Renal cortex interstitium (tissue), 11 donors: ENCODE data around the gene CREB5. TPM values are rescaled to one million over a fixed set of nuclear protein-coding genes. Genes with fewer than 3 reads are reported as not detected.
"Not testable (repeated sequence)": the region's sequence is repeated elsewhere in the genome, so short reads cannot be mapped to it uniquely, and the experiment has no call there.

Experiments
- DNase-seq, 11 donors: peaks; one replicate each; pipeline ENCODE4 v3.0.0-alpha.2; 2013; ENCODE audit warnings: low read depth in 9 of 11, low spot score in 4 of 11; ENCODE audit errors: extremely low read depth in 1 of 11
- polyA plus RNA-seq, 3 donors: library from polyadenylated mRNA; unstranded; fragments of 120-200 nt; gene quantifications; one replicate each; pipeline ENCODE4 v1.2.1, GENCODE V29; 2013; ENCODE audit not compliant: insufficient read length in 3 of 3

Gene CREB5
- polyA plus RNA-seq, 3 donors = 10.3 to 15.8 (median 11.9) TPM

DNA sequence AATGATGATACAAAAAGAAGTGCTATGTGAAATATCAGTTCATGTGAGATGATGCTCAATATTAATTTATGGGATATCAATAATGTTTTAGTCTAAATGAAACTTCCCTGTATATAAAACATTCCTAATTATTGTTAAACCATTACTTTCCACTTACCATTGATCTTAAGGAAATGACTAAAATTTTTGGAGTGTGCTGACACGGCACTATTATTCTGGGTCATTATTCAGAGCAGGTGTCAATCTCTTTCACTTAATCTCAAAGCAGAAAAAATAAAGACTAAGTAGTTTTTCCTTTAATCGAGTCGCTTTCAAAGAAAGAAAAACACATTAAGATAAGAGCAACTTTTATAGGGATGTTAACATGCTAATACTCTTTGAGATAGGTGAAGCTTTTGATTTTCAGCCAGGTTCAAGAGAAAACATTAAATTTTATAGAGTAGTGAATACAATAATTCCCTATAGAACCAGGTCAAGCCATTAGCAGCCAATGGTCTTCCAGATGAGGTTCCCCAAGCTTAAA, 11.4 kb upstream of the CREB5 start:
- DNase-seq = no peak

DNA sequence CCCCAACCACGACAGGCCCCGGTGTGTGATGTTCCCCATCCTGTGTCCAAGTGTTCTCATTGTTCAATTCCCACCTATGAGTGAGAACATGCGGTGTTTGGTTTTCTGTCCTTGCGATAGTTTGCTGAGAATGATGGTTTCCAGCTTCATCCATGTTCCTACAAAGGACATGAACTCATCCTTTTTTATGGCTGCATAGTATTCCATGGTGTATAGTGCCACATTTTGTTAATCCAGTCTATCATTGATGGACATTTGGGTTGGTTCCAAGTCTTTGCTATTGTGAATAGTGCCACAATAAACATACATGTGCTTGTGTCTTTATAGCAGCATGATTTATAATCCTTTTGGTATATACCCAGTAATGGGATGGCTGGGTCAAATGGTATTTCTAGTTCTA, 10.8 kb upstream of the CREB5 start:
- not testable (repeated sequence) for DNase-seq

DNA sequence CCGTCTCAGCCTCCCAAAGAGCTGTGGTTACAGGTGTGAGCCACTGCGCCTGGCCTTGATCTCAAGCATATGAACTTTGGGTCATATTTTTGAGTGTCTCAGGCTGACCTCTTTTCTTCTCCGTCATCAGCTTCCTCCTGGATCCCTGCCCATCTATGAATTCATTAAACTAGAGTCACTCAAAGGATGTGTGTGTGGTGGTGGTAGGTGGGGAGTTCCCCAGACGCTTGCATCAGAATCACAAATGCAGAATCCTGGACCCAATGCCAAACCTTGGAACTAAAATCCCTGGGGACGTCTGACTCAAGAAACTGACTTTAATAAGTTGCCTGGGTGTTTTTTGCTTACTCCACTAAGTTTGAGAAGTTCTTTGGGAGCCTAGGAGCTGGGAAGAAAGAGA, 6.7 kb upstream of the CREB5 start:
- DNase-seq = no peak

DNA sequence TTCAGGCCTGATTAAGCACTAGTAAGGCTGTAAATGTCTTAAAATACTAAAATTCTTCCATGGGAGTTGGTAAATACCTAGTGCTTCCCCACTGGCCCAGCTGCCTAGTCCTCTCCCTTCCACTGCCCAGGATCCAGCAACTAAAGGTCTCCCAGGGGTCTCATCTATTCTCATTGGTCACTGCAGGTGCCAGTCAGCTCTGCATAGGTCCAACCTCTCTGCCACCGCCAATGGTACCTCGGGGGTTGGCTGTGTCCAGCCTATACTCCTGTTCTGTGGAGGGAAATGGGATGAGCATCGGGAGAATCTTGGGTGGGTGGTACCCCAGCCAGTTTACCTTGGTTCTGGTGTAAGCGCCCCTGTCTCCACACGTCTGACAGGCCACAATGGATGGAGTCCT, 6.1 kb upstream of the CREB5 start:
- DNase-seq = no peak

DNA sequence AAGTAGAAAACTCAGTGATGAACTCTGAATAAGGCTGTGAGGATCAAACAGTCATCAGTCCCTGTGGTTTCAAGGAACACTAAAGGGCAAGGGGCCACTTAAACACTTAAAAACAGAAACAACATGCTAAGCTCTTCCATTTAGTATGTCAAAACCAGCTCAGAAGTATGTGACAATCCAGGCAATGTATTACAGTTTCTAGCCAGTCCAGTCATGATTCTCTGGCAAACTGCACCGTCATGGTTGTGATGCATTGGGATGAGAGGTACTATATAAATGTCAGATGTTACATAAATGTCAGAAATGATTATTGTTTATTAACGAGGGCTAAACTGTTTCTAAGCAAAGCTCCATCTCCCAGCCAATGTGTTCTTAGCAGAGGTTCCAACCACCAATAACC, 4.7 kb upstream of the CREB5 start:
- DNase-seq = no peak

DNA sequence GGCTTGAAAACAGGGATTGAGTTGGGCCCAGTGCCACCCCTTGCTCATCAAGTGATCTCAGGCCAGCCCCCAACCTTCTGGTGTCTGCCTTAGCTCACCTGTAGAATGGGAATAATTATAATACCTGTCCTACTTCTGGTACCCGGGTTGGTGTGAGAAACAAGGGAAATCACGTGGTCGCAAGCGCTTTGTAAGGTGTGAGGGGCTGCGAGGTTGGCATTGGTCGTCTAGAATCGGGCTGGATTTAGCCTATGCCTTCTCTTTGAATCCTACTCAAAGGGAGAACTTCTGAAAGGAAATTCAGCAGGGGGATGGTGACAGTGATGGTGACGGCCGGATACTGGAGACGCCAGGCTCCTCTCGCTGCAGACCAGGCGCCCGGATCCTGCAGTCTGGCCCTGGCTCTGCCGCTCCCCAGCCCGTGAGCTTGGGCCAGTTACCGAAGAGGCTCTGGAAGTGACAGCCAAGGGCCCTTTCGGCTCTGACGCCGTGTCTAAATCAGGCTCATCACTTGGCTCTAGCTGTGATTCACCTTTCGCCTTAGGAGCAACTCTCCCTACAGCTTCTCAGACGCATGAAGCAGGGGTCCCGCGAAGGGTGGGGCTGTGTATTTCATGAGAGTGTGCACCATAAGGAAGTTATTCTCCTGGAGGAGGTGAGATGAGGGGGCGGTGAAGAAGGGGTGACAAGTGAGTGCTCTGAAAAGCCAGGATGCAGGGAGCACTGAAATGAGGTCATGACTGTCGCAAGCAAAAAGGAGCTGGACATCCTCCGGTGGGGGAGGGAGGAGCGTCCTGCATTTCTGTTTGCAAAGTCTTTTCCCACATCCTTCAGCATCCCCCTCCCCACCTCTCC, 4.0 kb upstream of the CREB5 start:
- peak in 4 of 11 donors; percentile 24 to 44 (median 35) for DNase-seq

DNA sequence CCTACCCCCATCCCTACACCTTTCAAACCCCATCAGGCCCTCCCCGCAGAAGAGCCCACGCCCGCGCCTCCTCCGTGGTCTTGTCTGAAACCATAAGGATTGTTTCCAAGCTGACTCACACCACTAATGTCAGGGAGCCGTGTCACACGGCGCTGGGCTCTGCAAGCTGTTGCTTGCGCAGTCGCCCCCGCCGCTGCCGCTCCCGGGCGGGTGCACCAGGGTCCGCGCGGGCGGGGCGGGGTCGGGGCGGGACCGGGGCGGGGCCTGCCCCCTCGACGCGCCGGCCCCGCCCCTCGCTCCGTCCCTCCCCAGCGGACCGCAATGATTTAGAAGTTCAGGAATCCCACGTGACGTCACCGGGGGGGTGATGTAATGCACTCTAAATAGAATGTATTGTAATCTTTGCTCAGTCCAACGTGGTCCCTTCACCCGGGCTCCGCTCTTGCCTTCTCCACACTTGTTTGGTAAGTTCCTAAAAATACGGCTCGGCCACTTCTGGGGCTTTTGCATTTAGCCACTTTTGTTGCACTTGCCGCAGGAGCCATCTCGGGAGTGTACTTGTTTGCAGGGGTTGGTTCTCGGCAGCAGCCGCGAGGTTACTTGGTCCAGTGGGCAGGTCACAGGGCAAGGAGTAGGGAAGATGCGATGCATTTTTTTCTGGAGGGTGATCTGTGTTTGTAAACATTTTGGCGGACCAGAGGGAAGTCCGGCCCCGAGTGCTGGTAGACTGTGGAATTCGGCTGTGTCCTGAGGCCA, 3.2 kb upstream of the CREB5 start:
- peak in 9 of 11 donors; percentile 81 to 93 (median 89) for DNase-seq

DNA sequence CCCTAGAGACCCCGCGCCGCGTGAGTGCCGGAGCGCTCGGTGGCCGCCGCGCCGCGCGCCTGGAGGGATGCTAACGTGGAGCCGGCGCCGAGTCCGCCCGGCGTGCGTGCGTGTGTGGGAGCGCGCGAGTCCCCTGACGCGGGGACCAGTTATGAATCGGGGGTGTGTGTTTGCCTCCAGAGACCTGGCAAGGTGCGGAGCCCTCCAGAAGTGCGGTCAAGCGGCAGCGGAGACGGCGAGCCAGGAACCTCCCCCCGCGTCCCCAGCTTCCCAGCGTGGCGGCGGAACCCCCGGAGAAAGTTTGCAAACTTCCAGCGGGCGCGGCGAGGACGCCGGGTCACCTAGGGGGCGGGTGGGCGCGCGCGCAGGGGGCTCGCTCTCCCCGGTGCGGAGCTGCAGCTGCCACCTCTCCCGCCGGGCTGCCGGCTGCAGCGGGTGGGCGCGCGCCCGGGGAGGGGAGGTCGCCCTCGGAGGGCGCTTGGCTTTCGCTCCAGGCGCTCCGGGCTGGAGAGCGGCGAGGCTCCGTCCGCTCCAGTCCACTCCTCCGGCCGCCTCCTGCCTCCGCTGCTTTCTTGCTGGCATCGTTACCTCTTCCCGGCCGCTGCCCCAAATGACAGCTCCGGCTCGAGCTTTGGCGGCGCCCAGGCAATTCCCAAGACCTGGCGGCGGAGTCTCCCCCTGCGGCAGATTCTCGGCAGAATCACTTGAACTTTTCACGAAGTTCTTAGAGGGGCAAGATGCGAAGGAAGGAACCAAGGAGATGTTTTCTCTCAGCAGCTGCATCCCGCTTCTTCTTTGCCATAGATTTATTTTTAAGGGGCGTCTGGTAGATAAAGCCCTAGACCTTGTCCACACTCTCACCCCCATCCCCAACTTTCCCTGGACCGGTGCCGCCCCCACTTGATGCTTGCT, 2.3 kb upstream of the CREB5 start:
- DNase-seq = peak in 3 of 11 donors; percentile 29 to 47 (median 29)

DNA sequence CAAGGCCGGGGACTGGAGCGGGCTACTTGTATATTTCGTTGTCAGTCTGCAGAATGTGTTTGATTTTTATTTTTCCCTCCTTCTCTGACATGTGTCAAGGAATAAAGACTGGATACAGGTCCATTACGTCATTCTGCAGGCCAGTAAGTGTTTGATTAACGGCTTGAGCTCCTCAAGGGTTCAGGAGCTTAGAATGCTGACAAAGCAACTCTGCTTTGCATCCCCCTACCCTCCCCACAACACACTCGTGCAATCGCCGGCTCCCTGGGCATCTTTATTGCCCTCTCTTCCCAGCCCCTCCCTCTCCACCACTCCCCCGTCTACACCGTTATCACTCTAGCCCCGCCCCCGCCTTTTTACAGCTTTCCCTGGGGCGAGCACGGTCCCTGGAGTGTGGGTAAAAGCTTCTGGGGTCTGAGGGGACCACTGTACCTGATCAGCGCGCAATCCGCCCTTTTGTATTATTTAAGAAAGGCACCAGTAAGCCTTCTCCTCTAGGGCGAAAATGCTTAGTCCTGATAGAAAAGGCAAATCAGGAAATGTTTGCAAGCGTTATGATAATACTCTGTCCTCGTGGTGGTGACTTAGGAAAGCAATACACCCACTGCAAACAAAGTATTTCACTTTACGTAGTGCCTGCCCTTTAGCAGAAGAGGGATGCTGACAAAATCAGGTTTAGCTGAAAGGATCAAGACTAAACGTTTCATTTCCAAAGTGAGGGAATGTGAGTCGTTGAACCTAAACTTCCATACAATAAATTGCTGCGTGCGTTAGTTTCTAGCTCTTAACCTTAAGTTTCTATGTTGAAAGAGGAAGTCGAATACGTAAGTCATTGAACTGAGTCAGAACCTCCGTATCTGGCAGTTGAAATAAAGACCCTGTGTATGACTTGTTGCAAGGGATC, 1.4 kb upstream of the CREB5 start:
- DNase-seq = peak in 4 of 11 donors; percentile 30 to 56 (median 35)

DNA sequence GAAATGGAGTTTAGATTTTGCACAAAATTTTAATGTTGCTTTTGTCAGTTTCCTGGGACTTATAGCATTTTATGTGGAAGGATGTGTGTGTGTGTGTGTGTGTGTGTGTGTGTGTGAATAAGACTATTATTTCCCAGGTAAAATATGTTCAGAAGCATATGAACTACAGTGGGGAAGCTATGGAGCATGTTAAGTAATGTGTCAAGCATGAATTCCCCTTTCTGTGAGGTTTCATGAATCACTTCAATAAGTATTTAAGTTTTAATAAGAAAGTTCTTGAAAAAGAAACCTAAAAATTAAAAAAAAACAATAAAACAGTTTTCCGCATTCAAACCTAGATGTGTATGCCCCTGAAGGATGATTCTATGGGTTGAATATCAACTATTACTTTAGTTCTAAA, 693 bp downstream of the CREB5 start:
- no peak for DNase-seq

DNA sequence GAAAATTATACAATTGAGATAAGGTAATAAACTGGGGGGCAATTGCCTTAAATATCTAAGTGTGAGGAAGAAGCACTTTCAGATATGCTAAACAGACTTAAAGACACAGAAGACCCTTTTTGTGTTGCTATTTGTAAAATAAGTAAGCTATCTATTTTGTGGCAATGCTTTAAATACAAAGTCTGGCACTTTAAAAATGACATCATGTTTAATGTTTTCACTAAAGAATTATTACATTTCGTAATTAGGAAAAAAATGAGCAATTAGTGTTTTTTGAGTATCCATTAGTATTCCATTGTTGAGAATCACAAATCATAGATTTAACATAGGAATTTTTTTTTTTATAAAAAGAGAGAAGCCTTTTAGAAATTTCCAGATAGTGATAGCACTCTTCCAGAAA, 2.1 kb downstream of the CREB5 start:
- DNase-seq = no peak

DNA sequence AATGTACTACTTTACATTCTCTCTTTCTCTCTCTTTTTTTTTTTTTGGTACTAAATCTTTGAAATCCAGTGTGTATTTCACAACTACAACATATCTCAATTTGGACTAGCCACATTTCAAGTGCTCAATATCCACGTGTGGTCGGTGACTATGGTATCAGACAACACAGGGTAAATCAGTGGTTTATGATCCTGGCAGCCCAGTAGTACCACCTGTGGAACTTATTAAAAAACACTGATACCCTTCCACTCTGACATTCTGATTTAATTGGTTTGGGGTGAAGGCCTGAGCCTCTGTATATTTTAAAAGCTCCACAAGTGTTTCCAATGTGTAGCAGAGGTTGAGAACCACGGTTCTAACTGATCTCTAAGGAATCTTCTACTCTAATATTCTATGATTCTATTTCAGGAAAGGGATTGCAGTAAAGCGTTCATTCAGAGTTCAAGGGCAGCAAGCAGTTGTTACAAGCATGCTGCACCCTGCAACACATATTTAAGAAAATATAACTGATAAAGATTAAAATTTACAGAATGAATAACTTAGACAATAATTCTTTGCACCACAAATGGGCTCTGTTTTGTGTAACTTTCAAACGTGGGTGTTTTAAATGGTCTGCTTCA, 5.1 kb downstream of the CREB5 start:
- DNase-seq = no peak

DNA sequence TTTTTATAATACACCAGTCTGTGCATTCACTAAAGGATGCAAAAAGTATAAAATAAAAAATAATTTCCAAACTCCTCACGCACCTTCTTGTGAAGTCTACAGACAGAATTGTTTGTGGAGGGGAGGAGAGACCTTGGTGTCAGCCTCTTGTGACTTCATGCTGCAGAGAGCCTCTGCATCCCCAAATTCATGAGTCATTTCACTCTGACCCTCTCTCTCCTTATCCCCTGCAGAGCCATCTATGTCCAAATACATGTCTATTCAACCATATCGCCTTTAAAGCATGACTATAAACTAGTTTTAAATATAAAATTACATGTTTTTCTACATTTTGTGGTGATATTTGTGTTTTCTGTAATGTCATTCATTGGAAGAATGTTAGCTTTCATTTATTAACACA, 6.0 kb downstream of the CREB5 start:
- no peak for DNase-seq

DNA sequence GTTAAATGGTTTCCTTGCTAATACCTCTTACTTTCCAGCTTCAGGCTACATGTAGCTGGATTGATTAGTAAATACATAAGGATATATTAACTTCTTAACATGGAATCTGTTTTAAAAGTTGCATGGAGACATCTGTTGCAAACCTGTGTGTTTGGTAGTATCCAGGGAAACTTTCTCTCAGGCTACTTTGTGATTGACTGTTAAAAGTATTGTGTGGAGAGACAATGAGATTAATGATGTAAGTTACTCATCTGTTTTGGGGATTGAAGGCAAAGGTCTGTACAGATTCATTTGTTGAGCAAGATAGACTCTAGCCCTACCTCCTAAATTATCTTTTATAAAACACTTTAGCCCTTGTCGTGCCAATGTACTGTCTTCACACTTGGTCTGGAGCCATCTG, 6.6 kb downstream of the CREB5 start:
- DNase-seq = no peak

DNA sequence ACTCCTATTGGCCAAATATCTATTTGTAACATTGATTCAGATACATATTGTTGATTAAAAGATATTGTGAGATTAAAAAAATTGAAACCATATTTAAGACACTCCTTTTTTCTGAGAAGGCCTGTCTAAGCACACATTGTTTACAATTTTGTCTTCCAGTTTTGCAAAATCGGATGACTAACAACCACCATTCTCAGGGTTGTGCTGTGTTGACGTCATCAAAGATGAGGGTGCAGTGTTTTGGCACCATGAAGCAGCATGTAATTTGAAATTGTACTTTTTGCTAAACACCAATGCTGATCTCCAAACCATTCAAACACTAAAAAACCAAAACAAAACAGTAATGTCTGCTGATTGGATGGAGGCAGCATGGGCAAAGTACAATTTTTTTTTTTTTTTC, 7.4 kb downstream of the CREB5 start:
- DNase-seq = no peak

DNA sequence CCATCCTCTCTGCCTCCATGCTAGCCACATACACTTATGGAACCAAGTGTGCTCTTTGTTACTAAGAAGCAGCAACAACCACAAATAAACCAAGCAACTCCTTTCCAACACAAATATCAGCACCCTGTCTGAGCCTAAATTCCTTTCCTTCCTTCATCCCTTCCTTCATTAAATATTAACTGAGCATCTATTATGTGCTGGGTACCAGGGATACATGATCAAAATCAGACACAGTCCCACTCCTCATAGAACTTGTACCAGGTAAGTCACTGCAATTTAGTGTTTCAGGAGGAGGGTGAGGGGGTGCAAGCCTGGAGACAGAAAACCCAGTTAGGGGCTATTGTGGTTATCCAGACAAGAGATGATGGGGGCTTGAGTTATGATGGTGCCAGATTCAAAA, 10.8 kb downstream of the CREB5 start:
- DNase-seq = no peak

DNA sequence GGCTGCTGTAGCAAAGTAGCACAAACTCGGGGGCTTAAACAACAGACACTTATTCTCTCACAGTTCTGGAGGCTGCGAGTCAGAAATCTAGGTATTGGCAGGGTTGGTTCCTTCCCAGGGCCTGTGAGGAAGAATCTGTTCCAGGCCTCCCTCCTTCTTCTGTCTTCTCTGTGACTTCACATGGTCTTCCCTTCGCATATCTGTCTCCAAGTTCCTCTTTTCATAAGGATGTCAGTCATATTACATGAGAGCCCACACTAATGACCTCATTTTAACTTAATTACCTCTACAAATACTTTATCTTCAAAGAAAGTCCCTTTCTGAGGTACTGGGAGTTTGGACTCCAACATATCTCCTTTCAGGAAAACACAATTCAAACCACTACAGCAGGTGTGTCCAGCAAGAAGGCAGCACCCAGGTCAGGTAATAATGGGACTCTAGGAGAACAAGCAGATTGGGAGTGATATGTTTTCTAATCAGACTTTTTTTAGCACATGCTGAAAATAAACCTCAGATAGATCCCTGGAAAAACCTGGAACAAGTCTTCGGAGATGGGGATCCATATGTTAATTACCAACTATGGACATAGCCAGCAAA, 11.7 kb downstream of the CREB5 start:
- DNase-seq = no peak
